Suprapubic skin (tissue), 4 donors: ENCODE results near the gene KCNT1. TPM values are rescaled to one million over a fixed set of nuclear protein-coding genes. Genes with fewer than 3 reads are reported as not detected.

Source experiments
- DNase-seq, 2 donors: peaks; one replicate each; pipeline ENCODE4 v3.0.0-alpha.2; 2019; ENCODE audit warnings: low spot score in 2 of 2
- H3K27ac ChIP-seq: fragments of 200-600 bp; sonication (generic); one replicate; pipeline ENCODE4 v1.5.1; 2019
- H3K27me3 ChIP-seq: fragments of 200-600 bp; sonication (generic); one replicate; pipeline ENCODE4 v1.5.1; 2019
- H3K36me3 ChIP-seq: fragments of 200-600 bp; sonication (generic); one replicate; pipeline ENCODE4 v1.5.1; 2019
- H3K4me1 ChIP-seq: fragments of 200-600 bp; sonication (generic); one replicate; pipeline ENCODE4 v1.5.1; 2019
- H3K4me3 ChIP-seq: fragments of 200-600 bp; sonication (generic); one replicate; pipeline ENCODE4 v1.5.1; 2019; ENCODE audit warnings: mild to moderate bottlenecking
- H3K9me3 ChIP-seq: fragments of 200-600 bp; sonication (generic); one replicate; pipeline ENCODE4 v1.5.1; 2019
- CTCF ChIP-seq, 2 donors: fragments of 200-600 bp in 1 of 2; fragments of 450-650 bp in 1 of 2; sonication (generic) in 1 of 2; IDR thresholded peaks; one replicate each; pipeline ENCODE4 v1.5.1; 2016 to 2019; ENCODE audit warnings: antibody characterized with exemption in 2 of 2, mild to moderate bottlenecking in 1 of 2, moderate library complexity in 1 of 2
- EP300 ChIP-seq: sonication (generic); formaldehyde crosslinking; IDR thresholded peaks from one replicate; pipeline ENCODE4 v1.6.1; 2017; ENCODE audit warnings: antibody characterized with exemption
- POLR2A ChIP-seq, 2 donors: fragments of 450-650 bp; IDR thresholded peaks; one replicate each; pipeline ENCODE4 v1.6.1; 2017; ENCODE audit warnings: antibody characterized with exemption in 2 of 2, mild to moderate bottlenecking in 2 of 2, moderate library complexity in 2 of 2
- POLR2AphosphoS5 ChIP-seq, 3 donors: sonication (generic); formaldehyde crosslinking; IDR thresholded peaks; one replicate each; pipeline ENCODE4 v1.6.1; 2017; ENCODE audit warnings: antibody characterized with exemption in 3 of 3
- WGBS: methylation state at CpG from one replicate; pipeline ENCODE4 v1.1.5; 2018; 5-methylcytosine and 5-hydroxymethylcytosine counted together
- total RNA-seq, 4 donors: library from RNA; depleted of rRNA; stranded (reverse); fragments of >200 nt; gene quantifications; one replicate each; pipeline ENCODE4 v1.1.0, GENCODE V29; 2016

KCNT1 gene
- total RNA-seq, 4 donors from 2014 or later: 0.10 to 0.23 TPM; not detected in 2

GRCh38 chr9:135791431-135792267 lies 89.7 kb downstream of the KCNT1 start:
- WGBS: 77% methylated on average over 20 of the region's 35 CpGs
- Histone ChIP-seq H3K27ac (no peak overlapping the region), H3K9me3 (no peaks in the 10 kb centered on the region), H3K4me3 (no peak overlapping the region), H3K27me3 (peaks cover 31% of the 10 kb centered on the region), H3K4me1 (no peaks in the 10 kb centered on the region), H3K36me3 (no peaks in the 10 kb centered on the region)
- TF ChIP-seq CTCF (IDR thresholded peaks at IDR 0.05) (no peak), EP300 (no peak), POLR2AphosphoS5 (IDR thresholded peaks at IDR 0.05) (no peak), POLR2A (IDR thresholded peaks at IDR 0.05) (no peak)
- DNase-seq: no peak

- TF ChIP-seq CTCF (IDR thresholded peaks at IDR 0.05) (no peak), EP300 (no peak), POLR2AphosphoS5 (IDR thresholded peaks at IDR 0.05) (no peak), POLR2A (IDR thresholded peaks at IDR 0.05) (no peak)
- peaks cover 6% of the 10 kb centered on the region for H3K4me1 ChIP-seq
- H3K27me3 ChIP-seq: peaks cover 31% of the 10 kb centered on the region
- H3K9me3 ChIP-seq: no peaks in the 10 kb centered on the region
- no peak overlapping the region for H3K27ac ChIP-seq
- DNase-seq: no peak
- H3K4me3 ChIP-seq: no peak overlapping the region
- WGBS: 82% methylated on average over 25 of the region's 31 CpGs
- no peaks in the 10 kb centered on the region for H3K36me3 ChIP-seq
Observed at GRCh38 chr9:135792268-135793128, 90.5 kb downstream of the KCNT1 start.

GRCh38 chr9:135793221-135794056 lies 91.5 kb downstream of the KCNT1 start:
- TF ChIP-seq POLR2A (IDR thresholded peaks at IDR 0.05): no peak
- no peak for TF ChIP-seq POLR2AphosphoS5 (IDR thresholded peaks at IDR 0.05)
- TF ChIP-seq EP300: no peak
- TF ChIP-seq CTCF (IDR thresholded peaks at IDR 0.05): no peak
- DNase-seq: no peak
- Histone ChIP-seq H3K4me3 (no peak overlapping the region), H3K27ac (no peak overlapping the region), H3K27me3 (peaks cover 23% of the 10 kb centered on the region), H3K36me3 (no peaks in the 10 kb centered on the region), H3K9me3 (no peaks in the 10 kb centered on the region), H3K4me1 (peaks cover 10% of the 10 kb centered on the region)
- WGBS: 95% methylated on average over 4 of the region's 16 CpGs

DNA sequence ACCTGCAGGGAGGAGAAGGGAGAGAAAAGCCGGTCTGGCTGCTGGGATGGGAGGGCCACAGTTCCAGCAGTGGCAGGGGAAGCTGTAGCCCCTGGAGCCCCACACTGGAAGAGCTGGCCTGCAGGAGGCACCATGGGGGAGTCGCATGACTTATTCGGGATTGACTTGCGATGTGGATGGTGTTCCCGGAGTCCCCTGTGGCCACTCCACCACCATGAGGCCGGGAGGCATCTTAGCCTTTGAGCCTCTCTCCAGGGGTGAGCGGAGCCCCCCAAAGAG lies 92.0 kb downstream of the KCNT1 start:
- peaks cover 11% of the 10 kb centered on the region for H3K4me1 ChIP-seq
- no peak overlapping the region for H3K4me3 ChIP-seq
- H3K36me3 ChIP-seq: no peaks in the 10 kb centered on the region
- no peak overlapping the region for H3K27ac ChIP-seq
- DNase-seq: no peak
- H3K27me3 ChIP-seq: peaks cover 18% of the 10 kb centered on the region
- no peaks in the 10 kb centered on the region for H3K9me3 ChIP-seq
- WGBS: 76% methylated on average over 5 of the region's 7 CpGs
- no peak for TF ChIP-seq POLR2A (IDR thresholded peaks at IDR 0.05)

DNA sequence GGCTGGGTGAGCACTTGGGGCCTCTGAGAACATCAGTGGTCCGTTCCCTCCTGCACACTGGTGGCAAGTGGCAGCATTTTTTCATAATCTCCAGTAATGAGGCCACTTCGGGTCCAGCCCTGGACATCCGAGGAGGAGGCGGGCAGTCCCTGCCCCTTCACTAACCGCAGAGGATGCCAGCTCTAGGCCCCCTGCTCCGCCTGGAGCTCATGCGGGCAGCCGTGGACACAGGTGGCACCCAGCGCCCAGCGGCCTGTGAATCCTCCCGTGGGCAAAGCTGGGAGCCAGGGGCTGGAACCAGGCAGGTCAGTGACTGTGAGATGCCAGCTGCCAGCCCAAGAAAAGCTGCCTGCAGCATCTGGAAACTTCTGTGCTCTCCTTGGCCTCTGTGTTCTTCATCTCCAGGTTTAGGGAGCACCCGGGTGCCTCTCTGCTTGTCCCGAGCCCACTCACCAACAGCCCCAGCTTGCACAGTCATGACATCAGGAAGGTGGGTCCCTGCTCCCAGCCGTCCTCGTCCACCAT lies 92.4 kb downstream of the KCNT1 start:
- Histone ChIP-seq H3K9me3 (no peaks in the 10 kb centered on the region), H3K36me3 (no peaks in the 10 kb centered on the region), H3K27ac (no peak overlapping the region), H3K4me3 (no peak overlapping the region), H3K4me1 (peaks cover 11% of the 10 kb centered on the region), H3K27me3 (peaks cover 14% of the 10 kb centered on the region)
- no peak for DNase-seq
- TF ChIP-seq EP300: no peak
- TF ChIP-seq POLR2AphosphoS5 (IDR thresholded peaks at IDR 0.05): no peak
- no peak for TF ChIP-seq CTCF (IDR thresholded peaks at IDR 0.05)
- no peak for TF ChIP-seq POLR2A (IDR thresholded peaks at IDR 0.05)
- WGBS: 94% methylated on average over 11 of the region's 15 CpGs
